Trophoblast cell (in vitro differentiated cells and primary cell): Measurements from ENCODE around the gene SLC9C1.
A peak's percentile ranks its signal among the peaks of the same experiment; 100 is the strongest.

Experiments
- DNase-seq, 2 donors: peaks; one replicate each; pipeline ENCODE4 v3.0.0-alpha.2; 2016
- H2AFZ ChIP-seq: 2 replicates; pipeline ENCODE4 v1.6.1; 2013; ENCODE audit warnings: low read length, moderate library complexity, mild to moderate bottlenecking; ENCODE audit not compliant: insufficient read depth, poor library complexity
- H2AK5ac ChIP-seq: 2 replicates; pipeline ENCODE4 v1.6.1; 2013; ENCODE audit warnings: mild to moderate bottlenecking, low read length
- H2BK120ac ChIP-seq: 2 replicates; pipeline ENCODE4 v1.6.1; 2013; ENCODE audit warnings: low read length, mild to moderate bottlenecking, moderate library complexity; ENCODE audit not compliant: insufficient read depth, poor library complexity
- H2BK12ac ChIP-seq: 2 replicates; pipeline ENCODE4 v1.6.1; 2013; ENCODE audit warnings: mild to moderate bottlenecking, low read length, moderate library complexity
- H2BK5ac ChIP-seq: 2 replicates; pipeline ENCODE4 v1.6.1; 2013; ENCODE audit warnings: low read length, low read depth, moderate library complexity, mild to moderate bottlenecking; ENCODE audit not compliant: poor library complexity
- H3K14ac ChIP-seq: 2 replicates; pipeline ENCODE4 v1.6.1; 2013; ENCODE audit warnings: mild to moderate bottlenecking, low read length
- H3K18ac ChIP-seq: 2 replicates; pipeline ENCODE4 v1.6.1; 2013; ENCODE audit warnings: mild to moderate bottlenecking, low read length
- H3K23ac ChIP-seq: 2 replicates; pipeline ENCODE4 v1.6.1; 2013; ENCODE audit warnings: low read length
- H3K27ac ChIP-seq: 2 replicates; pipeline ENCODE4 v1.5.1; 2013; ENCODE audit warnings: low read depth, mild to moderate bottlenecking, inconsistent platforms, low read length, moderate library complexity
- H3K27me3 ChIP-seq: 2 replicates; pipeline ENCODE4 v1.6.1; 2013; ENCODE audit warnings: inconsistent platforms, mild to moderate bottlenecking, low read length, moderate library complexity; ENCODE audit not compliant: insufficient read depth
- H3K36me3 ChIP-seq, 2 experiments: 1 replicate in 1 of 2; 2 replicates in 1 of 2; pipeline ENCODE4 v1.6.1; 2013; ENCODE audit warnings: low read length in 2 of 2, mild to moderate bottlenecking in 2 of 2, moderate library complexity in 1 of 2; ENCODE audit not compliant: insufficient read depth in 2 of 2, control insufficient read depth in 1 of 2
- H3K4ac ChIP-seq: 2 replicates; pipeline ENCODE4 v1.6.1; 2013; ENCODE audit warnings: low read depth, mild to moderate bottlenecking, low read length, moderate library complexity
- H3K4me1 ChIP-seq, 2 experiments: 1 replicate in 1 of 2; 2 replicates in 1 of 2; pipeline ENCODE4 v1.6.1; 2013; ENCODE audit warnings: low read length in 2 of 2, mild to moderate bottlenecking in 2 of 2, moderate library complexity in 1 of 2; ENCODE audit not compliant: insufficient read depth in 2 of 2, control insufficient read depth in 1 of 2
- H3K4me2 ChIP-seq: 2 replicates; pipeline ENCODE4 v1.6.1; 2013; ENCODE audit warnings: inconsistent platforms, mild to moderate bottlenecking, low read length, moderate library complexity
- H3K4me3 ChIP-seq: 2 replicates; pipeline ENCODE4 v1.5.1; 2013; ENCODE audit warnings: mild to moderate bottlenecking, low read depth, low read length, inconsistent platforms
- H3K79me1 ChIP-seq: one replicate; pipeline ENCODE4 v1.6.1; 2013; ENCODE audit warnings: low read length
- H3K79me2 ChIP-seq: 2 replicates; pipeline ENCODE4 v1.6.1; 2013; ENCODE audit warnings: low read length, mild to moderate bottlenecking; ENCODE audit not compliant: control insufficient read depth, insufficient read depth, poor library complexity
- H3K9ac ChIP-seq: 2 replicates; pipeline ENCODE4 v1.6.1; 2013; ENCODE audit warnings: mild to moderate bottlenecking, low read length
- H3K9me3 ChIP-seq: 2 replicates; pipeline ENCODE4 v1.6.1; 2013; ENCODE audit warnings: low read depth, mild to moderate bottlenecking, control low read depth, inconsistent platforms, low read length; ENCODE audit not compliant: insufficient read depth
- H4K12ac ChIP-seq: 2 replicates; pipeline ENCODE4 v1.6.1; 2013; ENCODE audit warnings: low read depth, mild to moderate bottlenecking, low read length, moderate library complexity
- H4K8ac ChIP-seq: 2 replicates; pipeline ENCODE4 v1.6.1; 2013; ENCODE audit warnings: low read depth, mild to moderate bottlenecking, low read length, moderate library complexity
- H4K91ac ChIP-seq: one replicate; pipeline ENCODE4 v1.6.1; 2013; ENCODE audit warnings: low read depth, mild to moderate bottlenecking, low read length, moderate library complexity
- WGBS: extraction: QIAGEN DNeasy Blood & Tissue Kit; methylation state at CpG from one replicate; pipeline ENCODE4 v1.1.7; 2013; ENCODE audit warnings: missing lambda C conversion rate; ENCODE audit not compliant: insufficient read length, insufficient coverage; ENCODE audit errors: extremely low coverage; 5-methylcytosine and 5-hydroxymethylcytosine counted together

The SLC9C1 gene

DNA sequence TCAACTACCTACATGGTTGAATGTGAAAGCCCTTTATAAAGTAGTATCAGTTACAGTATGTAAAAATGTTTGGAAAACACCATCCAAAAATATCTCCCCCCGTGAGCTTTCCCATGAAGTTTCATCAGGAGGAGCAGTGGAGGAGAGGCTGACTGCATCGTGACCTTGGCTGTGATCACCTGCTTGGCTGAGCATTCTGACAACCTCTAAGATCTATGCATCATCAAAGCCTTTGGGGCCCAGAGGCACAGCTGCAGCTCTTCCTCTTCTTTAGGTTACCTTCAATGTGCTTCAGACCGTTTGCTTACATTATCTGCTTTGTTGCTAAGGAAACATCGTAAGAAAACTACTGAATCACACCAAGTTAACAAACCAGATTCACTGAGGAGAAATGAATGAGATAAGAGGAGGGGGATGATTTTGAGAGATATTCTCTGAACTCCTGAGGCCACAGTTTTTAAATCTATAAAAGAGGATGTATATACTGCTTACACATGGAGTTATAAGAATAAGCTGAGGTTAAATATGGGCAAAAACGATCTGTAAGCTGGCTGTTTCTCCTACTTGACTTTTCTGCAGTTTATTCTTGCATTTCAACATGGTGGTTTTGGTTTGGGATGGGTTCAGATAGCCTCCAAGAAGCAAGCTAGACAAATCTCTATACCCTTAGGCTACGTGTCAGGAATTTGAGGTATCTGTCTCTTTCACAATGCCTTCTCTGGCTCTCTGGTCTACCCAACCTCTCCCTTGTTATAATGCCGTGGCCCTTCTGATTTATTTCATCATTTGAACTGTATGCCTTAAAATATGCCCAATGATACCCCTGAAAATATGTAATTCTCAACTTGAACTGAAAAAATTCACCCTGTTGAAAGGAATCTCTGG is 164.9 kb downstream of the SLC9C1 start:
- no peak overlapping the region for H3K23ac ChIP-seq
- no peak overlapping the region for H3K4me3 ChIP-seq
- H3K4me2 ChIP-seq = no peak overlapping the region
- no peak overlapping the region for H3K14ac ChIP-seq
- H2AK5ac ChIP-seq = no peak overlapping the region
- H3K27me3 ChIP-seq = no peaks in the 10 kb centered on the region
- no peaks in the 10 kb centered on the region for H3K9me3 ChIP-seq
- H3K4ac ChIP-seq = no peak overlapping the region
- no peaks in the 10 kb centered on the region for H3K79me2 ChIP-seq
- no CpG with 5 or more reads among the region's 7 CpGs for WGBS
- H3K36me3 ChIP-seq = no peaks in the 10 kb centered on the region
- H4K91ac ChIP-seq = no peak overlapping the region
- peak overlapping the region; percentile 59 for H3K27ac ChIP-seq
- H2BK5ac ChIP-seq = no peak overlapping the region
- H2BK120ac ChIP-seq = no peak overlapping the region
- DNase-seq = peak; percentile 90 to 99
- no peak overlapping the region for H4K12ac ChIP-seq
- no peak overlapping the region for H2BK12ac ChIP-seq
- H3K18ac ChIP-seq = no peak overlapping the region
- no peak overlapping the region for H2AFZ ChIP-seq
- H3K79me1 ChIP-seq = peaks cover 9% of the 10 kb centered on the region
- no peak overlapping the region for H4K8ac ChIP-seq
- no peak overlapping the region for H3K9ac ChIP-seq
- peaks cover 7 to 15% of the 10 kb centered on the region in 2 experiments for H3K4me1 ChIP-seq

DNA sequence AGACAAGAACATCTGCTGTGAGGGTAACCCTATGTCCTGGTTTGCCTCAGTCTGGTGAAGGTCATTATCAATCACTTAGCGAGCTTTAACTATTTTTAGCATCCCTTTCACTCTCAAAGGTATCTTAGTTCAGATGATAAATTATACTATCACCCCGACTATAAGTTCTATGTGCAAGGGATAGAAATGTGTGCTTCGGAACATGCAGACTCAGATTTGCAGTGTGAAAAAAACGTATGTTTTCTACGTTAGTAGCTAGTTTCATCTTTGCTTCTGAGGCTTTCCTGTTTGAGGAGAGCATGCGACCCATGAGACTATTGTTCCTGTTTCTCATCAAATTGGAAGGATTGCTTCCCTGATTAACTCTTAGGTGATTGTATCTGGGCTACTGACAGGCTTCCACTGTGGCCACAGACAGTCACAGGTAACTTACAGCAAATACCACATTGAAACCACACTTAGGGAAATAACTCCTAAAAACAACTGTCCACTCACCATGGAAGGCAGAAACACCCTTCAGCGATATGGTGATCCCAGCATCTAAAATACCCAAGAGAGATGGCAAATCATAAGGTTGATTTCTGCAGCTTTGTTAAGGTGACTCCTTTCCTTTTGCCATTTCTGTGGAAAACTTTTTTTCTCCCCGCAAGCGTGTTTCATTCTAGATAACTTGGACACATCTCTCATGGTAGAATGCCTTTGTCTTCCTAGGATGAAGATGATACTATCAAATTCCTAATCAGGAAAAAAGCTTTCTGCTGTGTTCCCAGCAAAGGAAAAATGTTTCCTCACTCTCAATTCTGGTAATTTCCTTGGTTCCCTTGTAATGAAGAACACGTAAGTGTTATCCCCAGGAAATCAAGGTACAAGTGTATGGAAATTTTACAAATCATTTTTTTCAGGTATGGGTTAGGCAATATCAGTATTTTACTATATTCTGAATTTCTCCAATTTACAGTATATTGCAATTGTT is 166.2 kb downstream of the SLC9C1 start:
- Histone ChIP-seq H3K23ac (no peak overlapping the region), H3K79me1 (peaks cover 9% of the 10 kb centered on the region), H3K4me2 (no peak overlapping the region), H3K9ac (no peak overlapping the region), H3K9me3 (no peaks in the 10 kb centered on the region), H2AK5ac (no peak overlapping the region), H4K12ac (no peak overlapping the region), H3K27me3 (no peaks in the 10 kb centered on the region), H3K27ac (peak overlapping the region; percentile 7), H3K4ac (no peak overlapping the region), H4K91ac (no peak overlapping the region), H3K14ac (no peak overlapping the region), H4K8ac (no peak overlapping the region), H3K79me2 (no peaks in the 10 kb centered on the region), H2BK12ac (no peak overlapping the region), H3K4me3 (no peak overlapping the region), H3K36me3 (peaks cover 0 to 4% of the 10 kb centered on the region in 2 experiments), H2BK5ac (no peak overlapping the region), H3K4me1 (peaks cover 7 to 15% of the 10 kb centered on the region in 2 experiments), H2BK120ac (no peak overlapping the region), H3K18ac (no peak overlapping the region), H2AFZ (no peak overlapping the region)
- peak; percentile 30 to 61 for DNase-seq
- WGBS = no CpG with 5 or more reads among the region's 10 CpGs

- H3K27me3 ChIP-seq = no peaks in the 10 kb centered on the region
- no CpG with 5 or more reads among the region's 1 CpG for WGBS
Observed at GRCh38 chr3:112126511-112126911, 167.5 kb downstream of the SLC9C1 start.

DNA sequence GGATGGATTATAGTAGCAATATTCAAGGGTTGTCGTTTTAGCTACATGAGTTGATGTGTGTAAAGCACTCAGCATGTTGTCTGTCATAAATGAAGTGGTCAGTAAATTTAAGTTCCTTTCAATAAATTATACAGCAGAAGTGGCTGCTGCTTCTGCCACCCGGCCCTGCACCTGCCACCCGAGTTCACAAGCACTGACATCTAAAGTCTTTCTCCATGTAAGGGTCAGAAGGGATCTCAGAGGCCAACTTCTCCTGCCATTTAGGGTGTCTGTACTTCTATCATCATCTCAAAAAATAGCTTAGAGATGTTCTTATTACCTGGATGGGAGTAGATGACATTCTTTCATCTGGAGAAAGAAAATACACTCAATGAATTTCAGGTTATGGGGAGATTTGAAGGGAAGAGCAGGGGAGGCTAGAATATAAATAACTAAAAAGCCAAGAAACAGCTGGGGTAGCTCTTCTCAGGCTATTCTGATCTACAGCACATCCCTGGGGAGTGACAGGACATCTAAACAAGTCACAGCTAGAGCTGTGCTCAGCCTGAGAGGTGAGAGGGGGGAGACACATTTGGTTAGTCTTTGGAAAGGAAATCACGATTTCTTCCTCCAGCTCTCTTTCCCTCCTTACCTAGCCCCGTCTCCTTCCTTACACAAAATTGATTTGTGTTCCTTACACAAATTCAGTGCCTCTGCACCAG is 169.0 kb downstream of the SLC9C1 start:
- no peak overlapping the region for H2BK5ac ChIP-seq
- no peak overlapping the region for H3K14ac ChIP-seq
- H3K27ac ChIP-seq = no peak overlapping the region
- DNase-seq = no peak
- no CpG with 5 or more reads among the region's 5 CpGs for WGBS
- no peak overlapping the region for H3K9ac ChIP-seq
- H3K4me2 ChIP-seq = no peak overlapping the region
- no peak overlapping the region for H4K8ac ChIP-seq
- H2BK120ac ChIP-seq = no peak overlapping the region
- H4K12ac ChIP-seq = no peak overlapping the region
- no peak overlapping the region for H4K91ac ChIP-seq
- H3K79me2 ChIP-seq = no peaks in the 10 kb centered on the region
- no peak overlapping the region for H3K4me3 ChIP-seq
- no peak overlapping the region for H2AK5ac ChIP-seq
- H3K18ac ChIP-seq = no peak overlapping the region
- H3K23ac ChIP-seq = no peak overlapping the region
- H3K4me1 ChIP-seq = peaks cover 7 to 12% of the 10 kb centered on the region in 2 experiments
- no peak overlapping the region for H2BK12ac ChIP-seq
- no peak overlapping the region for H3K4ac ChIP-seq
- H3K9me3 ChIP-seq = no peaks in the 10 kb centered on the region
- H3K79me1 ChIP-seq = peaks cover 9% of the 10 kb centered on the region
- H3K36me3 ChIP-seq = peaks cover 0 to 6% of the 10 kb centered on the region in 2 experiments
- no peaks in the 10 kb centered on the region for H3K27me3 ChIP-seq
- no peak overlapping the region for H2AFZ ChIP-seq

More at GRCh38 chr3:112126511-112126911, 167.5 kb downstream of the SLC9C1 start:
- Histone ChIP-seq H3K18ac (no peak overlapping the region), H3K27ac (no peak overlapping the region), H3K9ac (no peak overlapping the region), H3K9me3 (no peaks in the 10 kb centered on the region), H3K4me3 (no peak overlapping the region), H4K91ac (no peak overlapping the region), H3K79me2 (no peaks in the 10 kb centered on the region), H4K12ac (no peak overlapping the region), H2BK5ac (no peak overlapping the region), H3K36me3 (peaks cover 0 to 5% of the 10 kb centered on the region in 2 experiments), H4K8ac (no peak overlapping the region), H3K14ac (no peak overlapping the region), H3K4ac (no peak overlapping the region), H2AK5ac (no peak overlapping the region), H3K4me1 (peaks cover 7 to 15% of the 10 kb centered on the region in 2 experiments), H3K79me1 (peaks cover 9% of the 10 kb centered on the region), H2BK120ac (no peak overlapping the region), H2BK12ac (no peak overlapping the region), H2AFZ (no peak overlapping the region), H3K23ac (no peak overlapping the region), H3K4me2 (peak overlapping the region; percentile 36)
- DNase-seq = peak; percentile 87 to 90
